ENCODE data around the gene ZBTB7C. TPM values are rescaled to one million over a fixed set of nuclear protein-coding genes. Genes with fewer than 3 reads are reported as not detected.

The ZBTB7C gene
- 0.34 and 7.0 TPM in 2 replicates for total RNA-seq

GRCh38 chr18:48408727-48409590, at the start of gene ZBTB7C:
Gene ZBTB7C (minus strand): TSS chr18:48409383.

Other genes starting within 250 kb of the ZBTB7C start
- 17.8 and 44.1 TPM in 2 replicates for gene CTIF, start 129.6 kb upstream of the ZBTB7C start, total RNA-seq